Measurements from ENCODE around the gene TMEM138. TPM values are rescaled to one million over a fixed set of nuclear protein-coding genes. Genes with fewer than 3 reads are reported as not detected.

Gene TMEM138
- total and polyA plus RNA-seq, 2 of the 13 experiments (the other 11 are each of a cell fraction or from before 2014, with no cell fraction given): 43.5 to 61.0 TPM

DNA sequence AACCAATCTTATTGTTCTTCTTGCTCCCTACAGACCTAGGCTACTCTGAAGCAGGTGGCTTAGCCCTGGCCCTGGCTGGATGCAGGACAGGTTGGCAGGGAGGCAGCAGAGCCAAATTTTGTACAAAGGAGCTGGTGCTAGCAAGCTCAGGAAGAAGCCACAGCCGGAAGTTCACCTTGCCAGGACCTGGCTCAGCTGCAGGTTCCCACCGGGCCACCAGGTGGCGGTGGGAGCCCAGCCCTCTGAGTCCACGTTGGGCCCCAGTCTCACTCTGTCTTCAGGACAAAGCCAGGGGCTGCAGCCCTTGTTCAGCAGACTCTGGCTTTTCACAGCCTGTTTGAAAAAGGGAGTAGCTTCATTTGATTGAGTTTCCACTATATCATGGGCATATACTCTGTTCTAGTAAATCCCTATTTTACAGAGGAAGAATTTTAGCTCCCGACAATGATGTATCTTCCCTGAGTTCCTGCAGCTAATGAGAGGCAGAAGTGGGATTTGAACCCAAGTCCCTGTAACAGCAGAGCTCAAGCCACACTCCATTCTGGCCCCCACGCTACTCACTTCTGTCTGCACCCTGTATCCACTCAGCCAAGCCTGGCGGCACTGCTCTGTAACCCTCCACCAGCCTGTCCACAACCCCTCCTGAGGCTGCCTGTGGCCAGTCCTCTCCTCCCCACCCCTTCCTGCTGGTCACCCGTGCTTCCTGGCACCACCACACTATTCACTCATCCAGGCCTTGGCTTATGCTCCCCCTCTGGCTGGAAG, 25.8 kb upstream of the TMEM138 start (continued):
- TF ChIP-seq E2F5 (CRISPR knock-in tag; conservative IDR thresholded peaks at IDR 0.05) (no peak), ZBTB46 (CRISPR knock-in tag; IDR thresholded peaks at IDR 0.05; ENCODE audit: borderline replicate concordance) (no peak), ZNF329 (CRISPR knock-in tag; IDR thresholded peaks at IDR 0.05; ENCODE audit: low read depth) (no peak), ARID4A (CRISPR knock-in tag; IDR thresholded peaks at IDR 0.05; ENCODE audit: borderline replicate concordance) (no peak; the same call in 1 of the 2 replicates), ZNF510 (CRISPR knock-in tag; IDR thresholded peaks at IDR 0.05; ENCODE audit: low read depth) (no peak), ELF1 (CRISPR knock-in tag; IDR thresholded peaks at IDR 0.05) (peak; percentile 77), FOSL1 (CRISPR knock-in tag; IDR thresholded peaks at IDR 0.05; ENCODE audit: borderline replicate concordance) (no peak), ZNF773 (CRISPR knock-in tag; IDR thresholded peaks at IDR 0.05; ENCODE audit: borderline replicate concordance) (no peak), ZC3H4 (CRISPR knock-in tag; IDR thresholded peaks at IDR 0.05; ENCODE audit: borderline replicate concordance) (no peak; the same call in 1 of the 2 replicates), RAD51 (IDR thresholded peaks at IDR 0.05; ENCODE audit: borderline replicate concordance) (no peak), POLR2A (IDR thresholded peaks at IDR 0.05; ENCODE audit: insufficient read depth in 1 of 2, low read depth in 2 of 2, low read length in 2 of 2) (peak; percentile 13 to 50; a peak in 2 of 4 replicates), ZBTB8A (CRISPR knock-in tag; IDR thresholded peaks at IDR 0.05; ENCODE audit: borderline replicate concordance, low read depth) (no peak), ZNF180 (CRISPR knock-in tag; IDR thresholded peaks at IDR 0.05; ENCODE audit: borderline replicate concordance, low read depth) (no peak), ZNF616 (CRISPR knock-in tag; IDR thresholded peaks at IDR 0.05; ENCODE audit: low read depth) (no peak), ZSCAN30 (CRISPR knock-in tag; IDR thresholded peaks at IDR 0.05) (no peak), ZIK1 (CRISPR knock-in tag; IDR thresholded peaks at IDR 0.05; ENCODE audit: borderline replicate concordance, low read depth) (no peak), ZNF501 (CRISPR knock-in tag; IDR thresholded peaks at IDR 0.05) (peak; percentile 68; the same call in 1 of the 2 replicates)
- TF ChIP-seq, protein P1, sequence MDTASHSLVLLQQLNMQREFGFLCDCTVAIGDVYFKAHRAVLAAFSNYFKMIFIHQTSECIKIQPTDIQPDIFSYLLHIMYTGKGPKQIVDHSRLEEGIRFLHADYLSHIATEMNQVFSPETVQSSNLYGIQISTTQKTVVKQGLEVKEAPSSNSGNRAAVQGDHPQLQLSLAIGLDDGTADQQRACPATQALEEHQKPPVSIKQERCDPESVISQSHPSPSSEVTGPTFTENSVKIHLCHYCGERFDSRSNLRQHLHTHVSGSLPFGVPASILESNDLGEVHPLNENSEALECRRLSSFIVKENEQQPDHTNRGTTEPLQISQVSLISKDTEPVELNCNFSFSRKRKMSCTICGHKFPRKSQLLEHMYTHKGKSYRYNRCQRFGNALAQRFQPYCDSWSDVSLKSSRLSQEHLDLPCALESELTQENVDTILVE (CRISPR knock-in tag; IDR thresholded peaks at IDR 0.05): no peak; the same call in 1 of the 2 replicates
- TF ChIP-seq, protein P2, sequence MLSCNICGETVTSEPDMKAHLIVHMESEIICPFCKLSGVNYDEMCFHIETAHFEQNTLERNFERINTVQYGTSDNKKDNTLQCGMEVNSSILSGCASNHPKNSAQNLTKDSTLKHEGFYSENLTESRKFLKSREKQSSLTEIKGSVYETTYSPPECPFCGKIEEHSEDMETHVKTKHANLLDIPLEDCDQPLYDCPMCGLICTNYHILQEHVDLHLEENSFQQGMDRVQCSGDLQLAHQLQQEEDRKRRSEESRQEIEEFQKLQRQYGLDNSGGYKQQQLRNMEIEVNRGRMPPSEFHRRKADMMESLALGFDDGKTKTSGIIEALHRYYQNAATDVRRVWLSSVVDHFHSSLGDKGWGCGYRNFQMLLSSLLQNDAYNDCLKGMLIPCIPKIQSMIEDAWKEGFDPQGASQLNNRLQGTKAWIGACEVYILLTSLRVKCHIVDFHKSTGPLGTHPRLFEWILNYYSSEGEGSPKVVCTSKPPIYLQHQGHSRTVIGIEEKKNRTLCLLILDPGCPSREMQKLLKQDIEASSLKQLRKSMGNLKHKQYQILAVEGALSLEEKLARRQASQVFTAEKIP (CRISPR knock-in tag; IDR thresholded peaks at IDR 0.05; ENCODE audit: borderline replicate concordance): no peak
